HG03066 (cell line): ENCODE results near the gene PROX2.

Experiments used
- ATAC-seq: cut with Tn5 transposase; IDR thresholded peaks from one replicate; pipeline ENCODE4 v1.9.1; 2021; ENCODE audit warnings: low read depth; ENCODE audit not compliant: unreplicated experiment

Gene PROX2

DNA sequence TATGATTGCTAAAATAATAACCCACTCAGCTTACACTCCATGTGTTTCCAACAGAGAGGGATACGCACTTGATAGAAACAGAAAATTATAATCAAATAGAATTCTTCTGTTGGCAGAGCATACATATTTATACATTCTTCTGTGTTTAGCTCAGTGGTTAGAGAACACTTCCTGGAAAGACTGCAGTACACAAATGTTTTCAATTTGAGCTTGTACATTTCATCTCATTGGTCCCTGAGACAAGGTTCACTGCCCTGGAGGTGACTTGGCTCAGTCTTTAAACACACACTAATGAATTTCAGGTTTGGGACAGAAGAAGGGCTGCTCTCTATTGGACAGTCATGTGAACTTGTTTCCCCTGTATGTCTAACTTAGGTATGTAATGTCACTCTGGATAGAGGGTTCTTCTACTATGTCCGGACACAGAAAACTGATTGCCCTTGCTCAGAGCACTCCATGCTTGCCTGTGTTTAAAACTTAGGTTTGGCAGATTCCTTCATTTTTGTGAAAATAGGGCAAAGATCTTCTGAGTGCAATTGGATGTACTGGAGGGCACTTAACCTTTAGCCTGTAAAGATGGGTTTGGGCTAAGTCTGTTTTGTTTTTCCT lies 22.9 kb downstream of the PROX2 start:
- no peak for ATAC-seq

DNA sequence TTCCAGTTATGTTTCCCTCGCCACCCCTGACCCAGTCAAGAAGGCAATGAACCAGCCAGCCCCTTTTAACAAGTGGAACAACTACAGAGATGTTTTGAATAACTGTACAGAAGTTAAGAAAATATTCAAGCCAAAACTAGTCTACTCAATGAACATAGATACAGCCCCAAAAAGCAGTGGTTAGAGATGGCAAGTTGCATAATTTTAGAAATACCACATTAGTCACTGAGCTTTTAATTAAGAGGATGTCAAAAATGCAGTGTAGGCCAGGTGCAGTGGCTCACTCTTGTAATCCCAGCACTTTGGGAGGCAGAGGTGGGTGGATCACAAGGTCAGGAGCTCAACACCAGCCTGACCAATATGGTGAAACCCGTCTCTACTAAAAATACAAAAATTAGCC lies 27.2 kb downstream of the PROX2 start:
- ATAC-seq, result no peak

DNA sequence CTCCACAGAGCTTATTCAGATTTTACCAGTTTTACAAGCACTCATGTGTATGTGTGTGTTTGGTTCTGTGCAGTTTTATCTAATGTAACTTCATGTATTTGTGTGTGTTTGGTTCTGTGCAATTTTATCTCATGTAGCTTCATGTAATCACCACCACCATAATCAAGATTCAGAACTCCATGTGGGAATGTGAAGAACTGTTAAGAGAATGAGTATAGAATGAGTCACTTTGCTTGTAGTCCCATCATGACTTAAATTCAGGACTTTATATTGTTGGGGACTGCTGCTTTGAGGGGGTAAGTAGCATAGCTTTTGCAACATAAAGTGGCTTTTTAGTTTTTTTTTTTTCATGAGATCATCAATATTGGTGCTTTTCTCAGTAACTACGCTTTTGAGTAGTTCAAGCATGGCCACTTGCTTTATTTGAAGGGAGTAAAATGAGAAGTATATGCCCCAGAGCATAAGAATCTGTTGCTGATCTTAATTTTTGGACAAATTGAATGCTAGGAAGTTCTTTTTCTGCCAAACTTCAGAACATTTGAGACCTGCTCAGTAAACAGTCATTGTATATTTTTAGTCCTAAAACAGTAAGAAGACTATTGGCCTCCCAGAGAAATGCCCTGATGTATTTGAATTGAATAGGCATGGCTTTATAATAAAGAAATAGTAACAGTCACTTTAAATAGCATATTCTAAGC lies 28.8 kb downstream of the PROX2 start:
- ATAC-seq, result no peak

DNA sequence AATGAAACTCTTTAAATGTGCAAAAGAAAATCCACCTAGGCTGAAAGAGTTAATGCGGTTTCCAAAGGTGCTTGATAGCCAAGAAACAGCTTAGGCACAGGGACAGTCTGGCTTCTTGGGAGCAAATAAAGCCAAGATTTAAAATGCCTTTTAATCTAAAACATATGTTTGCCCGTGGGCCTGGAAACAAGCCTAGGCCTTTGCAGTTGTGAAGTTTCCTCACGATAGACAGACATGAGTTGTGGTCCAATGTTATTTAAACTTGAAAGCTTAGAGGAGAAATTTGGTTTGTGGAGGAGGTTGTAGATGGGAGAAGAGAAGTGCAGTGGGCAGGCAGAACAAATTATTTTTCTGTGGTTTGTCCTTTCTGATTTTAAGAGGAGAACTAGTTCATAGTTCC lies 29.8 kb downstream of the PROX2 start:
- no peak for ATAC-seq

DNA sequence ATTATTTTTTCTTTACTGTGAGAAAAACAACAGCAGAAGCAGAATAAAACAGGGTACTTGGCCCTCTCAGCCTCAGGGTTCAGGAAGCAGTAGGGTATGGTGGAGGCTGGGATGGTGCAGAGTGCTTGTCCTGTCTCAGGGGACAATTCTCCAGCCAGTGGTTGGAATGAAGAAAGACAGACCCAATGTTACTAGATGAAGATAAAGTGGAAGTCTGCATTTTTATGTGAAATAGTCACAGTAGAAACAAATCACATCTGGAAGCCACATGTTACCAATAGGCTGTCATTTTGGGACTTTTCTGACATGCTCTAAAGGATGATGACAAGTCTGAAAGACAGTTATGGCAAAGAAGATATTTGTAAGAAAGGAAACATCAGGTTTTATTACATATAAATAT lies 32.3 kb downstream of the PROX2 start:
- ATAC-seq, result no peak

DNA sequence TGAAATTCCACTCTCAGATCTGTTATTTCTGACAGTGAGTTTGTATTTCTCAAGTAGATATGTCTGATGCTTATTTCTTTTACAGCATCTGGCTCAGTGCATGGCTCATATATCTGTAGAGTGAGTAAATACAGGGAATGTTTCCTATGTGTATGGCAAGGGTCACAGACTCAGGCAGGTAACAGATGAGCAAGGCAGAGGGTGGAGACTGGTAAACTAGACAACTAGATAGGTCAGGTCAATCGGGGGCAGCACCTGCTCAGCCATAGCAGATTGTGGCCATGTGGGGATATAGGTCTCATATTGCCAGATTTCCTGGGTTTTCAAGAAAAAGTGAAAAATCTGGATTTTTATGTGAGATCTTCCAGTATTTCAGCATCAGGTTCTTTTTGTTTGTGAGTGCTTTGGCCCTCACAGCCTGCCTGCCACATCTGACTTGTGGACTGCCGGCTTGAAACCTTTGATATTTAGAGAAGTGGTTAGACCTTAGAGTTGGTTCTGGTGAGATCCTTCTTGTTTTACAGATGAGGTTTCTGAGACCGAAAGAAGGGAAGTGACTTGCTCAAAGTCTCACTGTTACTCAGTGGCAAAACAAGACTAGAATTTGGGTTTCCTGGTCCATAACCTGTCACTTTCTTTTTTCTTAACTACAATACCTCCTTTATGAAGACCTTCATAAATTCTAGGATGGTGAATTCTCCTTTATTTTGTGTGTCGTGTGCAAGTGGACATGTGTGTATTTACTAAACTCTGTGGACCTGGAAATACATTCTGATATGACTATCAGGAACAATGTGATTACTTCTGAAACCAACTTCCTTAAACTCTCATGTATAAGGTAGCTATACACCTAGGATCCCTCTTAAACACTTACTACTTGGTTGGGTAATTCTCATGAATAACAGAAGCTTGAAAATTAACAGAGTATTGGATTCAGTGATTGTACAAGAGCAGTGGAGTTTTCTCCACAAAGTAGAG lies 34.4 kb downstream of the PROX2 start:
- ATAC-seq, result peak; percentile 71

DNA sequence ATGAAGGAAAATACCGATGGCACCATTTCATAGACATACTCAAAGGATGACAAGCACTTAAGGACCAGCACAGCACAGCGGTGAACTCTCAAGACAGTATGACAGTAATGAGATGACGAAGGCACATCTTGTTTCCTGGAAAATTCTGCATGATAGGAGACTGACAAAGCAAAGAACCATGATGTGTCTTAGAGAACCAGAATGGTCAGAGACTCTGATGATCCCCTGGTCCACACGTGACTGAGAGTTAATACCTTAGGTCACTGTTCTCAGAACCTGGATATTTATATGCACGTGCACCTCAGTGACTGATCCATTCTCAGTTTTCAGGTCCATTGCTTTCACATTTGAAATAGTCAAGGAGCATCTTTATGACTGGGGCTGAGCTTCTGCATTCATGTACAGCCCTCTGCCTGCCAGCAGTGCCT lies 35.3 kb downstream of the PROX2 start:
- no peak for ATAC-seq

DNA sequence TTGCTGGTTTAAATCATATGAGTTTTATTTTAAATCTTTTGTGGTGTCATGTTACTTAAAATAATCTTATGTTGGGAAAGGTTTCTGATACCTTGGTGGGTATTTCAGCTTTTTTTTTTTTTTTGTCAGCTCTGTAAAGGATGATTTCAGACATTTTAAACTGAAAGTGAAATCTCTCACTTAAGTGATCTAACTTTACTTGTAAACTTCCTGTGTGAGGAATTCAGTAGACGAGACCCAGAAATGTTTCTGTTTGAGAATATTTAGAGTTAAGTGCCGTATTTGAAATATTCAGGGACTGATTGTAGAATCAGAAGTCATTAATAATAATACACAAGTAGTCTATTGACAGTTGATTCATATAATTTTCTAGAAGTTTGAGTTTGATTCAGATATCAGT lies 37.8 kb downstream of the PROX2 start:
- no peak for ATAC-seq

DNA sequence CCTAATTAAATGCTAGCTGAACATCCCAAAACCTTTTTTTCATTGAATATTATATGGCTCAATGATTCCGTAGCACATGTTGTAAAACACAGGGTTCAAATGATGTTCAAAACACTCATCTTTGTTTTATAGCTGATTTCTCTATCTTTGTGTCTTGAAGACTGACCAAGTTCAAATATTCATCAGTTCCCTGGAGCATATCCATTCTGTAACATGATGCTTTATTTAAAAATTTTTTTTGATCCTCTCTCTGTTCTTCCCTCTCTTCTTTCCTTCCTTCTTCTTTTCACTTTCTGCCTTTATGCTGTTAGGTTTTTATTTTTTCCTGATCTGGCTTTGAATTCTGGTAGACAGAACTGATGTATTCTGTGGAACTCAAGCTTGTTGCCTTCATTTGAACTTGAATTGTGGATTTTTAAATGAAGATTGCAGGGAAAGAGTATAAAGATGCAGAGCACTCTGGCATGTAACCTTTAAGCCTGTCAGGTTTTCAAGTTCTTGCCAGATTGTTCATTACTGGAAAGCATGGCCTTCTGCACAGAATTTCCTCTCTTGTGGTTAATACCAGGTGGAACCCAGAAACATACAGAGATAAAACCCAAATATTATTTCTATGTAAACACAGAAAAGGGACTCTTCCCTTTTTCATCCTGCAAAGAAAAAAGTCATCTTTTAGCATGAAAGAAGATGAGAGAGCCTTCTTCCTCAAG lies 39.5 kb downstream of the PROX2 start:
- ATAC-seq, result no peak

DNA sequence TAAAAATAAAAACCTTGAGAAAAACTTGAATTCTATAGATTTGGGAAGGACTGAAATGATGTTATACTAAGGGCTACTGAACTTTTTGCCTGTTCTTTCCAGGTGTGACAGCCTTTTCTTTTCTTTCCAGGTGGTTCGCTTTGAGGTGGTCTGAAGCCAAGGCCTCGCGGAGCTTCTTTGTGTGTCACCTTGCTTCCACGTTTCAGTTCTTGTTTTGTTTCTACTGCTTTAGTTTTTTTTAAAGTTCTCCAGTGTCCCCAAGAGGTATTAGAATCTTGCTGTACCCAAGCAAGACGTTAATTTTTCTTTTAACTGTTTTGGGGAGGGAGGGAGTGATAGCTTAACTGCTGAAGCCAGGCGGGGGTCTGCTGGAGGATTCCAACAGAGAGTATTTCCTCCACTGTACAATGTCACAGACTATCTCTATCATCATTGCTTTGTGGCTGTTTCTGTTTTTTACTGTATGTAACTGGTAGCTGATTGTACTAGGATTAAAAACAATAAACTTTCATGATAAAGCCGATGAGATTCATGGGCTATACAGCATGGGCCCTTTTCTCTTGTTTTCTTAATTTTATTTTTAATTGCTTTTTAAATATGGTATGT lies 40.2 kb downstream of the PROX2 start:
- no peak for ATAC-seq

DNA sequence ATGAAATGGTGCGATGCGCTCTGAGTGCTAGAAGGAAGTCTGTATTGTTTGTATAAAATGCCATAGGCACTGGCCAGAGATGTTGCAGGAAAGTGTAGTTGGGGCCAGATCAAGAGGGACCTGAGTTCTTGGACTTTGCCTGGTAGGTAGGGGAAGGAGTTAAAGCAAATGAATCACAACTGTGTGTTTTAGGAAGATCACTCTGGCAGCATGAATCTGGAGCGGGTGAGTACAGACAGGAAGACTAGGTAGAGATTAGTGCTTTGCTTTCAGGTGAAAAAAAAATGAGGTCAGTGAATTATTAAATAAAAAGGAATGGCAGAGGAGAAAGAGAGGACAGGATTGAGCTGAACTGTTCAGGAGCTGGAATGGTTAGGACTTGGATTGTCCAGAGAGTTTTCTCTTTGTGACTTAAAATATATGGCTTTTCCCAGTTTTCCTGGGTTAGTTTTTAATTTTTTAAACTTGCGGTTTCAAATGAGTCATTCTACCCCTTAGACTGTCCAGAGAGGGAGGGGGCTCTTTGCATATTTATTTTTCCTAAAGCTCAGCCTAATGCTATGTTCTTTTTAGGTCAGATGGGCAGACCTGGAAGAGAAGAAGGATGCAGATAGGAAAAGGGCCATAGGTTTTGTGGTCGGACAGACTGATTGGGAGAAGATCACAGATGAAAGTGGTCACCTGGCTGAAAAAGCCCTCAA lies 41.1 kb downstream of the PROX2 start:
- ATAC-seq, result no peak

DNA sequence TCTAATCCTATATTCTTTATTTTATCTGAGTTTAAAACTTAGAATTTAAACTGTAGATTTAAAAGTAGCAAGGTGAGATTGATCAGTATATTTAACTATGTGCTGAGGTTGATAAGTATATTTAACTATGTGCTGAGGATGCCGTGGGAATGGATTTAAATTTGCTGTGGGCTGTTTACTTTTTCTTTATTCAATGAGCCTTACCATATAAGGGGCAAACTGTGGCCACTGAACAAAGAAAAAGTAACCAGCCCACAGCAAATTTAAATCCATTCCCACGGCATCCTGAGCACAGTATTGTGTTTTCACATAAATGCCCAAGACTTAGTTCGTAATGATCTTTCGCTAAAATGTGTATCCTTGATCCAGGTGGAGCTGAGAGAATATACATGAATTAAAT lies 43.1 kb downstream of the PROX2 start:
- ATAC-seq, result no peak

DNA sequence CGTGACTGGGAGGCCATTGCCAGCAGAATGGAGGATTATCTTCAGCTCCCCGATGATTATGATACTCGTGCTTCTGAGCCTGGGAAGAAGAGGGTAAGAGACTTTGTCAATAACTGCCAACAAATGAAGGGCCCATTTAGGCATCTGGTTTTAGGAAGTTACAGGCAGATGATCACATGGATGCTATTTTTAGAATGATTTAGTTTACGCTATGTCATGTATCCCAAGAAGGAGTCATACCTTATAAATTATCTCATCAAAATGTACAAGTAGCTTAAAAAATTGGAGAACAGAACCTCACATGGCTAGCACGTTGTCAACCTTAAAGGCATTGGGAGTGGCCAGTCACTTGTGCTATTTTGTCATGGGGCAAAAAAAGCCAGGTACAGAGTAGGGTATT lies 46.7 kb downstream of the PROX2 start:
- ATAC-seq, result no peak

DNA sequence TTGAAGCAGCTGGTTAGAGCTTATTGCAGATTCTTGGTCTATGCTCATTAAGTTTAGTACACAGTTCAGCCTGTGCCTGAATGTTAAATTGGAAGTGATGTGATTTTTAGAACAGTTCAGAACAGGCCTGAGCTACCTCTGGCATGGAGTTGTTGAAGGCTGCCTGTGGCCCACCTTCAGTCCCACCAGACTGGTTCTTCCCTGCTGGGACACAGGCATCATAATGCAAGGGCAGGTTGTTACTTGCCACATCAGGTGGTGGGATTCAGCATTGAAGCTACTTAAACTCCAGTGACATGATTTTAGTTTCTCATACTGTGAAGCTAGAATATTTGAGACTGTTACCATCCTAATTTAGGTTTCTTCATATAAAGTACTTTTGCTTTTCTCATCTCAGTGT lies 49.4 kb downstream of the PROX2 start:
- ATAC-seq, result no peak
